ENCODE data around the gene CATSPER3. TPM values are rescaled to one million over a fixed set of nuclear protein-coding genes. Genes with fewer than 3 reads are reported as not detected.

The CATSPER3 gene
- total and polyA plus RNA-seq, 2 of the 13 experiments (the other 11 are each of a cell fraction or from before 2014, with no cell fraction given) = 0.33 to 0.37 TPM

GRCh38 chr5:135031813-135032694, 64.3 kb downstream of the CATSPER3 start (continued):
- TF ChIP-seq ZNF770 (CRISPR knock-in tag; IDR thresholded peaks at IDR 0.05) = 0 out of 2 replicates have a peak, but pooled peaks have one; percentile 27
- TF ChIP-seq ZFAT (CRISPR knock-in tag; conservative IDR thresholded peaks at IDR 0.05) = no peak
- no peak for TF ChIP-seq FOSL2 (CRISPR knock-in tag; IDR thresholded peaks at IDR 0.05)
- TF ChIP-seq BCL6 (CRISPR knock-in tag; IDR thresholded peaks at IDR 0.05) = 0 out of 2 replicates have a peak, but pooled peaks have one; percentile 23
- no peak for TF ChIP-seq TEAD2 (CRISPR knock-in tag; IDR thresholded peaks at IDR 0.05)
- TF ChIP-seq NFKBIZ (CRISPR knock-in tag; IDR thresholded peaks at IDR 0.05) = no peak

GRCh38 chr5:135032695-135032998, 64.9 kb downstream of the CATSPER3 start:
- TF ChIP-seq ARNT2 (CRISPR knock-in tag; IDR thresholded peaks at IDR 0.05; ENCODE audit: low read depth) (no peak), ZNF556 (CRISPR knock-in tag; IDR thresholded peaks at IDR 0.05; ENCODE audit: borderline replicate concordance) (no peak), PRDM15 (CRISPR knock-in tag; IDR thresholded peaks at IDR 0.05) (no peak), NR2C2 (CRISPR knock-in tag; IDR thresholded peaks at IDR 0.05; ENCODE audit: borderline replicate concordance) (0 out of 2 replicates have a peak, but pooled peaks have one; percentile 3)
- Histone ChIP-seq H2AFZ (ENCODE audit: low read length) (no peak overlapping the region), H3K4me2 (ENCODE audit: low read depth, low read length) (peak overlapping the region; percentile 83), H3K9me3 (ENCODE audit: low read length) (no peaks in the 10 kb centered on the region), H3K27ac (ENCODE audit: extremely low read length, insufficient read depth, low read length) (peak overlapping the region; percentile 90), H3K36me3 (replicated peaks in 1 of 2; ENCODE audit: control insufficient read depth in 1 of 2, insufficient read depth in 2 of 2, low read length in 2 of 2) (peaks cover 3 to 14% of the 10 kb centered on the region in 2 experiments; a peak in 3 of 5 replicates), H3K9ac (ENCODE audit: insufficient read depth, low read depth, low read length) (peak overlapping the region; percentile 93), H3K27me3 (ENCODE audit: control insufficient read depth in 1 of 2, insufficient read depth in 2 of 2, low read length in 2 of 2) (no peaks in the 10 kb centered on the region), H3K4me1 (ENCODE audit: insufficient read depth, low read length) (peaks cover 21% of the 10 kb centered on the region), H4K20me1 (ENCODE audit: insufficient read depth, low read length) (no peaks in the 10 kb centered on the region), H3K4me3 (replicated peaks in 1 of 3; ENCODE audit: insufficient read depth in 1 of 3, low read depth in 2 of 3, low read length in 3 of 3) (peak overlapping the region; percentile 83 to 93 (median 89)), H3K79me2 (ENCODE audit: insufficient read depth, low read length) (peaks cover 26% of the 10 kb centered on the region)
- TSS peak; percentile 63 for BruUV-seq (replicated peaks)
- ATAC-seq (no peak), FAIRE-seq (no peak), DNase-seq (ENCODE audit: low spot score) (no peak)
- POLR2A ChIA-PET = interaction anchor here (0.7 to 1.6 kb wide), 4 partner anchors 124 to 159 kb away, joined by 3 to 15 read pairs (median 3); partner anchors contain the start of gene PCBD2
- 2% methylated on average over 17 of the region's 18 CpGs for WGBS (ENCODE audit: low lambda C conversion rate)
- intact Hi-C loops (cut with micrococcal nuclease; ENCODE audit: unreplicated experiment) = loop anchor here (1.0 to 5.0 kb wide), 3 partner anchors 65 to 160 kb away; partner anchors contain the start of gene CATSPER3
- CTCF ChIA-PET (ENCODE audit: low intra/inter-chr PET ratio, low total read pairs) = no interaction called here
- in situ Hi-C loops (cut with HindIII; ENCODE audit: extremely low pct_ligation_motif_present, low pct_unique_long_range_greater_than_20kb) = loop anchor here (10.0 kb wide), 2 partner anchors 152 to 302 kb away; no protein-coding TSS in a partner anchor
